BJ (cell line): ENCODE measurements around the gene S100A2. TPM values are rescaled to one million over a fixed set of nuclear protein-coding genes. Genes with fewer than 3 reads are reported as not detected.

Experiments
- CTCF ChIA-PET: fragments of 350-600 bp; formaldehyde crosslinking; extraction: SDS; loops from one replicate; lab custom pipeline; 2021; ENCODE audit warnings: antibody characterized with exemption, inconsistent platforms; lab: Yijun Ruan, JAX
- POLR2A ChIA-PET: fragments of 300-600 bp; sonication (Branson Sonifier 250); formaldehyde crosslinking; extraction: SDS; loops from one replicate; lab custom pipeline; 2021; ENCODE audit warnings: antibody characterized with exemption; lab: Charles Lee
- DNase-seq: peaks from one replicate; pipeline ENCODE4 v3.0.0-alpha.2; 2011; ENCODE audit warnings: low read depth
- H3K27me3 ChIP-seq: 2 replicates; pipeline ENCODE4 v1.6.0; 2011; ENCODE audit warnings: low read length; ENCODE audit not compliant: control insufficient read depth, insufficient read depth
- H3K36me3 ChIP-seq: 2 replicates; pipeline ENCODE4 v1.5.1; 2011; ENCODE audit warnings: low read length; ENCODE audit not compliant: control insufficient read depth, insufficient read depth
- H3K4me3 ChIP-seq: 2 replicates; pipeline ENCODE4 v1.5.1; 2011; ENCODE audit warnings: low read depth, mild to moderate bottlenecking, control low read depth, low read length
- CTCF ChIP-seq: IDR thresholded peaks from 2 replicates; pipeline ENCODE4 v1.5.1; 2011; ENCODE audit warnings: low read depth, mild to moderate bottlenecking, control low read depth, inconsistent platforms, low read length, moderate library complexity; ENCODE audit not compliant: insufficient read depth
- polyA plus RNA-seq: library from polyadenylated mRNA; depleted of rRNA; stranded (reverse); fragments of >200 nt; gene quantifications from 2 replicates; pipeline ENCODE4 v1.2.3, GENCODE V29; 2011

The S100A2 gene
- polyA plus RNA-seq, 1 experiment = 2.7 TPM

GRCh38 chr1:153540394-153541361, 25.0 kb downstream of the S100A2 start, which contains the start of gene S100A5:
S100A5 (minus strand) TSS chr1:153540934; CDS start chr1:153540191, 743 bp downstream.
- no peaks in the 10 kb centered on the region for H3K36me3 ChIP-seq
- no peak for TF ChIP-seq CTCF
- ChIA-PET CTCF (interaction anchor here (1.0 to 5.4 kb wide), 8 partner anchors 8 to 45 kb away, joined by 3 to 31 read pairs (median 5); partner anchors contain the start of gene S100A2), POLR2A (no interaction called here)
- DNase-seq = no peak
- no peaks in the 10 kb centered on the region for H3K27me3 ChIP-seq
- H3K4me3 ChIP-seq = no peak within 1 kb of the TSS

GRCh38 chr1:153539395-153540093, 26.1 kb downstream of the S100A2 start:
- Histone ChIP-seq H3K36me3 (no peaks in the 10 kb centered on the region), H3K4me3 (no peak overlapping the region), H3K27me3 (no peaks in the 10 kb centered on the region)
- ChIA-PET POLR2A (no interaction called here), CTCF (interaction anchor here (1.9 to 2.6 kb wide), 4 partner anchors 27 to 44 kb away, joined by 4 to 8 read pairs (median 7); partner anchors contain the start of gene S100A2)
- no peak for DNase-seq
- TF ChIP-seq CTCF = no peak

- POLR2A ChIA-PET = no interaction called here
- no peak overlapping the region for H3K4me3 ChIP-seq
These were observed 27.3 kb downstream of the S100A2 start for GRCh38 chr1:153538315-153538821.

GRCh38 chr1:153537376-153537730, 28.3 kb downstream of the S100A2 start:
- TF ChIP-seq CTCF = no peak
- DNase-seq = no peak
- no peaks in the 10 kb centered on the region for H3K27me3 ChIP-seq
- H3K36me3 ChIP-seq = peaks cover 2% of the 10 kb centered on the region; the same call in 1 of the 2 replicates
- CTCF ChIA-PET = interaction anchor here (8.1 kb wide), 1 partner anchor 33 kb away, joined by 164 read pairs; no protein-coding TSS in a partner anchor
- POLR2A ChIA-PET = interaction anchor here (0.5 kb wide), 1 partner anchor 1637 kb away, joined by 3 read pairs; no protein-coding TSS in a partner anchor
- no peak overlapping the region for H3K4me3 ChIP-seq

More at GRCh38 chr1:153538315-153538821, 27.3 kb downstream of the S100A2 start:
- no peak for TF ChIP-seq CTCF
- DNase-seq = no peak
- H3K36me3 ChIP-seq = peaks cover 2% of the 10 kb centered on the region; the same call in 1 of the 2 replicates
- H3K27me3 ChIP-seq = no peaks in the 10 kb centered on the region
- CTCF ChIA-PET = interaction anchor here (1.1 to 8.1 kb wide), 4 partner anchors 13 to 73 kb away, joined by 3 to 164 read pairs (median 4); no protein-coding TSS in a partner anchor
